Activated CD8-positive, alpha-beta T cell treated with anti-CD3 and anti-CD28 coated beads, Interleukin-2, amount 10 ng/mL, durations not matched to agents 7 days and 5 days (primary cell): ENCODE results near the gene BRD2. TPM values are rescaled to one million over a fixed set of nuclear protein-coding genes. Genes with fewer than 3 reads are reported as not detected.

Experiments used
- ATAC-seq: fragments of 150-1000 bp; cut with Tn5 transposase; one replicate; pipeline ENCODE4 v1.10.0; 2021; ENCODE audit warnings: moderate library complexity
- CTCF ChIA-PET: fragments of 350-600 bp; sonication (Branson Sonifier 250); formaldehyde crosslinking; loops from one replicate; lab custom pipeline; 2021; ENCODE audit warnings: antibody characterized with exemption; lab: Charles Lee
- POLR2A ChIA-PET: fragments of 350-600 bp; sonication (Branson Sonifier 250); formaldehyde crosslinking; loops from one replicate; lab custom pipeline; 2021; ENCODE audit warnings: antibody characterized with exemption; lab: Charles Lee
- DNase-seq: peaks from one replicate; pipeline ENCODE4 v3.0.0-alpha.2; 2020
- H3K27ac Mint-ChIP-seq: one replicate; pipeline ENCODE4 v1.8.0; 2021; ENCODE audit warnings: mild to moderate bottlenecking, mixed read lengths
- H3K27me3 Mint-ChIP-seq: one replicate; pipeline ENCODE4 v1.8.0; 2021; ENCODE audit warnings: low read depth, mixed read lengths
- H3K36me3 Mint-ChIP-seq: one replicate; pipeline ENCODE4 v1.8.0; 2021; ENCODE audit warnings: low read depth, mixed read lengths
- H3K4me1 Mint-ChIP-seq: one replicate; pipeline ENCODE4 v1.8.0; 2021; ENCODE audit warnings: low read depth, mixed read lengths
- H3K4me3 Mint-ChIP-seq: one replicate; pipeline ENCODE4 v1.8.0; 2021; ENCODE audit warnings: mild to moderate bottlenecking, mixed read lengths
- H3K9me3 Mint-ChIP-seq: one replicate; pipeline ENCODE4 v1.8.0; 2022; ENCODE audit warnings: mixed read lengths; ENCODE audit not compliant: insufficient read depth
- total RNA-seq, 2 experiments: library from RNA; stranded (reverse); gene quantifications; one replicate each; pipeline ENCODE4 v1.2.3, GENCODE V29; 2021

Gene BRD2
- total RNA-seq, 2 experiments from 2014 or later: 299 to 313 TPM

- H3K27me3 Mint-ChIP-seq: peaks cover 35% of the 10 kb centered on the region
- DNase-seq: no peak
- no peak overlapping the region for H3K27ac Mint-ChIP-seq
- H3K4me3 Mint-ChIP-seq: no peak overlapping the region
- ATAC-seq: no peak
- ChIA-PET CTCF (interaction anchor here (0.8 to 1.5 kb wide), 3 partner anchors 9 to 60 kb away, joined by 3 to 12 read pairs (median 4); partner anchors contain the start of gene HLA-DMA), POLR2A (no interaction called here)
- no peaks in the 10 kb centered on the region for H3K36me3 Mint-ChIP-seq
- H3K9me3 Mint-ChIP-seq: no peaks in the 10 kb centered on the region
- H3K4me1 Mint-ChIP-seq: peaks cover 3% of the 10 kb centered on the region
These were observed 25.1 kb downstream of the BRD2 start for GRCh38 chr6:32993363-32993973.

DNA sequence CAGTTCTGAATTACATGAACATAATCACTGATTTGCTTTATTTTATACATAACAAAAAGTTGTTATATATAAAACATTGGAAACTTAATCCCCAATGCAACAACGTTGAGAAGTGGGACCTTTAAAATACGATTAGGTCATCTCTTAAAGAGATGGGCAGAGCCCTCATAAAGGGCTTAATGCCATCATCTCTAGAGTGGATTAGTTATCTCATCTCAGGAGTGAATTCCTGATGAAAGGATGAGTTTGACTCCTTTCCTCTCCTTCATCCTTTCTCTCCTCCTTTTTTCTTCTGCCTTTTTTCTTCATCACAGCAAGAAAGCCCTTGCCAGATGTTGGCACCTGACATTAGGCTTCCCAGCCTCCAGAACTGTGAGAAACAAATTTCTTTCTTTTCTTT lies 27.1 kb downstream of the BRD2 start:
- no peak for ATAC-seq
- H3K27ac Mint-ChIP-seq: no peak overlapping the region
- H3K4me3 Mint-ChIP-seq: no peak overlapping the region
- peaks cover 44% of the 10 kb centered on the region for H3K27me3 Mint-ChIP-seq
- DNase-seq: no peak
- ChIA-PET POLR2A (no interaction called here), CTCF (no interaction called here)
- peaks cover 7% of the 10 kb centered on the region for H3K4me1 Mint-ChIP-seq
- H3K9me3 Mint-ChIP-seq: no peaks in the 10 kb centered on the region
- no peaks in the 10 kb centered on the region for H3K36me3 Mint-ChIP-seq

GRCh38 chr6:33000055-33000454 lies 31.7 kb downstream of the BRD2 start:
- peaks cover 36% of the 10 kb centered on the region for H3K27me3 Mint-ChIP-seq
- H3K4me3 Mint-ChIP-seq: no peak overlapping the region
- DNase-seq (peak; percentile 59), ATAC-seq (peak; percentile 67)
- CTCF ChIA-PET: interaction anchor here (0.7 to 2.9 kb wide), 12 partner anchors 10 to 149 kb away, joined by 3 to 27 read pairs (median 4); no protein-coding TSS in a partner anchor
- peaks cover 11% of the 10 kb centered on the region for H3K4me1 Mint-ChIP-seq
- no peaks in the 10 kb centered on the region for H3K9me3 Mint-ChIP-seq
- H3K27ac Mint-ChIP-seq: no peak overlapping the region
- POLR2A ChIA-PET: interaction anchor here (3.0 kb wide), 1 partner anchor 28 kb away, joined by 11 read pairs; no protein-coding TSS in a partner anchor
- no peaks in the 10 kb centered on the region for H3K36me3 Mint-ChIP-seq

GRCh38 chr6:33001685-33002084 lies 33.3 kb downstream of the BRD2 start:
- H3K27ac Mint-ChIP-seq: no peak overlapping the region
- no peak overlapping the region for H3K4me3 Mint-ChIP-seq
- H3K4me1 Mint-ChIP-seq: peaks cover 11% of the 10 kb centered on the region
- H3K27me3 Mint-ChIP-seq: peaks cover 26% of the 10 kb centered on the region
- ATAC-seq (no peak), DNase-seq (no peak)
- ChIA-PET CTCF (interaction anchor here (0.8 to 2.3 kb wide), 8 partner anchors 17 to 134 kb away, joined by 3 to 7 read pairs (median 3); partner anchors contain the start of gene HLA-DMA), POLR2A (interaction anchor here (3.0 kb wide), 1 partner anchor 30 kb away, joined by 11 read pairs; no protein-coding TSS in a partner anchor)
- no peaks in the 10 kb centered on the region for H3K36me3 Mint-ChIP-seq
- H3K9me3 Mint-ChIP-seq: no peaks in the 10 kb centered on the region

- Mint-ChIP-seq H3K36me3 (no peaks in the 10 kb centered on the region), H3K9me3 (no peaks in the 10 kb centered on the region), H3K4me1 (peaks cover 31% of the 10 kb centered on the region), H3K27ac (no peak overlapping the region), H3K27me3 (peaks cover 15% of the 10 kb centered on the region), H3K4me3 (no peak overlapping the region)
- ATAC-seq (no peak), DNase-seq (no peak)
- ChIA-PET CTCF (interaction anchor here (1.1 kb wide), 1 partner anchor 20 kb away, joined by 3 read pairs; no protein-coding TSS in a partner anchor), POLR2A (no interaction called here)
These were observed 36.5 kb downstream of the BRD2 start for GRCh38 chr6:33004940-33005339.

GRCh38 chr6:33007831-33008400 lies 39.5 kb downstream of the BRD2 start:
- ChIA-PET POLR2A (no interaction called here), CTCF (interaction anchor here (1.1 to 1.4 kb wide), 2 partner anchors 23 to 122 kb away, joined by 3 to 4 read pairs; no protein-coding TSS in a partner anchor)
- Mint-ChIP-seq H3K4me3 (peak overlapping the region; percentile 27), H3K9me3 (no peaks in the 10 kb centered on the region), H3K36me3 (no peaks in the 10 kb centered on the region), H3K27me3 (peaks cover 6% of the 10 kb centered on the region), H3K4me1 (peaks cover 22% of the 10 kb centered on the region), H3K27ac (no peak overlapping the region)
- no peak for ATAC-seq
- DNase-seq: no peak

DNA sequence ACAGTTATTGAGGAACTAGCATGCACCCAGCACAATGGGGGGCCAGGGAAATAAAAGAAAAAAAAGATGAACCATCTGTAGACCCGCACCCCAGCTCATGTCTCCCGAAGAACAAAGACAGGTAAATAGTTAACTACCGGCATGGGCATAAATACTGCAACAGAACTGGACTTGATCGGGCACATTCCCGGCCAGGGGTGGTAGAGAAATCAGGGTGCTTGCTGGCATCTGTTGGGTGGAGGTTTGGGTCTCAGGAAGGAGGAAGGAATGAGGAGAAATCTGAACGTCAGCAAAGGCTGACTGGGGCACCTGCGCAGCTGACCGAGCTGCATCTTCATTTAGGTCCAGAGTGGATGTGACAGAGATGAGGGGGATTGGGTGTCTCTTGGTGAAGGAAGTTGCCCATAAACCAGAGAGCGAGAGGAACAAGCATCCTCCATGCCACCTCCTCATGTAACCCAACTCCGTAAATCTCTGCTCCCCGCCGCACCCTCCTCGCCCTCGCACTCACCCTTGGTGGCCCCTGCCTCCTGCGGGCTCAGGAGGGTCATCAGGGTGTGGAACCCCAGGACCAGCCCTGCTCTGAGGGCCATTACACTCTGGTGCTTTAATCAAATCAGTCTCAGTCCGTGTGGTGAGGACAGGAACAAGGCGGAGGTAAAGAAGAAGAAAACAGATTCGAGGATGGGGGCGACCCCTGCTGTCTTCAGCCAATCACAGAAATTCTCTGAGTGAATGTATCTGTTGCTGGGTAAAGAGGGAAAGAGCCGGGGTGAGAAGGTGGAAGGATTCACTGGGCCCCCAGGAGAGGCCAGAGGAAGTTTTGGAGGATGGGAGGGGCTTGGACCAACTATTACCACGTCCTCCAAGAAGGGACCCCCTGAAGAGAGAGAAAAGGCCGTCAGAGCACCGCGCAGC lies 40.8 kb downstream of the BRD2 start, which contains the start of gene HLA-DOA:
TSS of gene HLA-DOA (minus strand) at position 648 of the 918 bp plus-strand sequence.
- POLR2A ChIA-PET: interaction anchor here (2.6 kb wide), 1 partner anchor 37 kb away, joined by 10 read pairs; no protein-coding TSS in a partner anchor
- no peaks in the 10 kb centered on the region for H3K9me3 Mint-ChIP-seq
- peak within 1 kb of the TSS; percentile 22 for H3K27ac Mint-ChIP-seq
- peaks cover 22% of the 10 kb centered on the region for H3K4me1 Mint-ChIP-seq
- CTCF ChIA-PET: interaction anchor here (0.6 to 2.6 kb wide), 8 partner anchors 9 to 171 kb away, joined by 3 to 6 read pairs (median 3); partner anchors contain the start of gene TAP2
- peak within 1 kb of the TSS; percentile 72 for H3K4me3 Mint-ChIP-seq
- peak; percentile 94 for ATAC-seq
- H3K36me3 Mint-ChIP-seq: no peaks in the 10 kb centered on the region
- peak; percentile 74 for DNase-seq
- H3K27me3 Mint-ChIP-seq: peaks cover 6% of the 10 kb centered on the region

GRCh38 chr6:33010356-33010755 lies 42.0 kb downstream of the BRD2 start:
- CTCF ChIA-PET: interaction anchor here (0.7 to 2.6 kb wide), 10 partner anchors 9 to 140 kb away, joined by 3 to 7 read pairs (median 3); no protein-coding TSS in a partner anchor
- POLR2A ChIA-PET: interaction anchor here (2.6 kb wide), 1 partner anchor 38 kb away, joined by 10 read pairs; no protein-coding TSS in a partner anchor
- no peak overlapping the region for H3K4me3 Mint-ChIP-seq

DNA sequence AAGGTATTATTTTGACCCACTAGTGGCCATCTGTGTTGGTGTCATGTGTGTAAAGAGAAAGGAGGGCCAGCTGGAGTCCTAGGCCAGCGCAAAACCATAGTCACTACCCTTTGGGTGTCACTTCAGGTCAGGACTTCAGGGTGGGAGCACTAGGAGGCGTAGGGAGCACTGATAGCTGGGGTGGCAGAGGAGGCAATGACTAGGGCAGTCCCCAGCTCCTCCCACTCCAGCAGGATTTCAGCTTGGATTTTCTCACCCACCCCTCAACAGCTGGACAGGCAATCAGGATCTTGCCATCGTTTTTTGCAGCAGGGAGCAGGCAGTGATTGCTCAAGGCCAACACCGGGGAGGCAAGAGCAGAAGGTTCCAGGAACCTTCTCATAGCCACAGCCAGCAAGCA lies 45.2 kb downstream of the BRD2 start:
- no peak for DNase-seq
- Mint-ChIP-seq H3K9me3 (no peaks in the 10 kb centered on the region), H3K4me1 (peaks cover 25% of the 10 kb centered on the region), H3K27me3 (peaks cover 6% of the 10 kb centered on the region), H3K36me3 (no peaks in the 10 kb centered on the region), H3K27ac (no peak overlapping the region), H3K4me3 (no peak overlapping the region)
- POLR2A ChIA-PET: interaction anchor here (0.5 to 0.6 kb wide), 3 partner anchors 58 to 148 kb away, joined by 3 read pairs; no protein-coding TSS in a partner anchor
- ATAC-seq: no peak
- CTCF ChIA-PET: interaction anchor here (0.7 to 7.5 kb wide), 12 partner anchors 14 to 234 kb away, joined by 3 to 37 read pairs (median 5); partner anchors contain the start of genes HLA-DPA1 and HLA-DPB1

More at GRCh38 chr6:33010356-33010755, 42.0 kb downstream of the BRD2 start:
- H3K36me3 Mint-ChIP-seq: no peaks in the 10 kb centered on the region
- DNase-seq (no peak), ATAC-seq (no peak)
- peaks cover 6% of the 10 kb centered on the region for H3K27me3 Mint-ChIP-seq
- H3K4me1 Mint-ChIP-seq: peaks cover 25% of the 10 kb centered on the region
- no peaks in the 10 kb centered on the region for H3K9me3 Mint-ChIP-seq
- no peak overlapping the region for H3K27ac Mint-ChIP-seq

DNA sequence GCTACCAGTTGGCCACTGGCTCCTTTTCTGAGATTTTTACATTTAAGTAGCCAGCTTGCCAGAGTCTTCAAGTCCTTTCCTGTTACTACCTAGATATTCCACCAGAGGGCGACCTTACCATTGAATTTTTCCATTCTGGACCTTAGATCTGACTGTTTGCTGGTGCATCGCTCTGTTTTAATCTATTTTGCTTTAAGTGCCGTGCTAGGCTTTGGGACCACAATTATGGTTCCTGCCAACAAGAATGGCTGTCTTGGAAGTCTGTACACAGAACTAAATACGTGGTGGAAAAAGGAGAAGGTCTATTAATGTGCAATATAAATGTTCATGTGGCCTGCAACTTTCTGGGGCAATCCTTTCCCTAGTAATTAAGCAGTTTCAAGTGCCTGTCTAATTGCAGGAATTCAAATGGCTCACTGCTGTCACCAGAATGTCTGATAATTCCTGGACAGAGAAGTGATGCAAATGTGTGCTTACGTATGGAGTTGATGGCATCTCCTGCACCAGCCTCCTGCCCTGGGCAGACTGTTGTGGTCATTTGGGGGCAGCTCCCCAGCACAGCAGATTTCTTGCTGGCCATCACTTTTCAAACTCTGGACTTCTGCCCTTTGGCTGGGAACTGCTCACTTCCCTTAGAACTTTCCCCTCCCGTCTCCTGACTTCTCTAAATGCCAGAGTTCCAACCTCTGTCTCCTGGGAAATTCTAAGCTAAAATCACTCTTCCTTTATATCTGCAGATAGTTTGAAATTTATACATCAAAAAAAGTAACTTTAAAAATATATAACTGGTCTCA lies 46.6 kb downstream of the BRD2 start:
- Mint-ChIP-seq H3K27me3 (peaks cover 6% of the 10 kb centered on the region), H3K36me3 (no peaks in the 10 kb centered on the region), H3K9me3 (no peaks in the 10 kb centered on the region), H3K27ac (no peak overlapping the region), H3K4me1 (peaks cover 28% of the 10 kb centered on the region), H3K4me3 (no peak overlapping the region)
- peak; percentile 57 for ATAC-seq
- peak; percentile 78 for DNase-seq
- POLR2A ChIA-PET: interaction anchor here (1.2 to 1.7 kb wide), 2 partner anchors 31 to 61 kb away, joined by 3 read pairs; partner anchors contain the start of gene HLA-DPB1
- CTCF ChIA-PET: interaction anchor here (0.7 to 7.5 kb wide), 28 partner anchors 8 to 234 kb away, joined by 3 to 37 read pairs (median 5); partner anchors contain the start of genes HLA-DPA1 and HLA-DPB1
